WTC11 (cell line): ENCODE measurements around the gene PCDHGA6.
A peak's percentile ranks its signal among the peaks of the same experiment; 100 is the strongest.
"Not testable (repeated sequence)": the region's sequence is repeated elsewhere in the genome, so short reads cannot be mapped to it uniquely, and the experiment has no call there.

Experiments
- GABPB1 ChIP-seq: sonication (generic); formaldehyde crosslinking; IDR thresholded peaks from 2 replicates; pipeline ENCODE4 v1.8.1; 2023; ENCODE audit warnings: mild to moderate bottlenecking, missing genetic modification reagents
- IRF2 ChIP-seq: sonication (generic); formaldehyde crosslinking; IDR thresholded peaks from 2 replicates; pipeline ENCODE4 v1.8.0; 2022; ENCODE audit warnings: low read depth, missing genetic modification reagents, borderline replicate concordance
- JUN ChIP-seq: sonication (generic); formaldehyde crosslinking; IDR thresholded peaks from 2 replicates; pipeline ENCODE4 v1.8.0; 2023; ENCODE audit warnings: mild to moderate bottlenecking, missing genetic modification reagents
- NR1H2 ChIP-seq: sonication (generic); formaldehyde crosslinking; IDR thresholded peaks from 2 replicates; pipeline ENCODE4 v1.9.0; 2021; ENCODE audit warnings: mild to moderate bottlenecking, moderate library complexity, missing genetic modification reagents
- NR2C2 ChIP-seq: sonication (generic); formaldehyde crosslinking; IDR thresholded peaks from 2 replicates; pipeline ENCODE4 v1.8.0; 2022; ENCODE audit warnings: mild to moderate bottlenecking, missing genetic modification reagents
- SP1 ChIP-seq: sonication (generic); formaldehyde crosslinking; conservative IDR thresholded peaks from 2 replicates; pipeline ENCODE4 v1.8.1; 2022; ENCODE audit warnings: missing genetic modification reagents
- TEAD4 ChIP-seq: sonication (generic); formaldehyde crosslinking; IDR thresholded peaks from 2 replicates; pipeline ENCODE4 v1.8.0; 2022; ENCODE audit warnings: mild to moderate bottlenecking, missing genetic modification reagents
- TF ChIP-seq, protein P1 (sequence below): fragments of 200-600 bp; IDR thresholded peaks from 2 replicates; pipeline ENCODE4 v1.8.0; 2022; ENCODE audit warnings: antibody characterized with exemption
- TF ChIP-seq, protein P2 (sequence below): sonication (generic); formaldehyde crosslinking; IDR thresholded peaks from 2 replicates; pipeline ENCODE4 v1.8.1; 2022; ENCODE audit warnings: low read depth, missing genetic modification reagents, borderline replicate concordance
- TF ChIP-seq, protein P3 (sequence below): sonication (generic); formaldehyde crosslinking; IDR thresholded peaks from 2 replicates; pipeline ENCODE4 v1.8.0; 2022; ENCODE audit warnings: mild to moderate bottlenecking, missing genetic modification reagents
- TF ChIP-seq, protein P4 (sequence below): fragments of 250-450 bp; sonication (Bioruptor Pico); conservative IDR thresholded peaks from 2 replicates; pipeline ENCODE4 v1.9.0; 2021; ENCODE audit warnings: mild to moderate bottlenecking

DNA sequence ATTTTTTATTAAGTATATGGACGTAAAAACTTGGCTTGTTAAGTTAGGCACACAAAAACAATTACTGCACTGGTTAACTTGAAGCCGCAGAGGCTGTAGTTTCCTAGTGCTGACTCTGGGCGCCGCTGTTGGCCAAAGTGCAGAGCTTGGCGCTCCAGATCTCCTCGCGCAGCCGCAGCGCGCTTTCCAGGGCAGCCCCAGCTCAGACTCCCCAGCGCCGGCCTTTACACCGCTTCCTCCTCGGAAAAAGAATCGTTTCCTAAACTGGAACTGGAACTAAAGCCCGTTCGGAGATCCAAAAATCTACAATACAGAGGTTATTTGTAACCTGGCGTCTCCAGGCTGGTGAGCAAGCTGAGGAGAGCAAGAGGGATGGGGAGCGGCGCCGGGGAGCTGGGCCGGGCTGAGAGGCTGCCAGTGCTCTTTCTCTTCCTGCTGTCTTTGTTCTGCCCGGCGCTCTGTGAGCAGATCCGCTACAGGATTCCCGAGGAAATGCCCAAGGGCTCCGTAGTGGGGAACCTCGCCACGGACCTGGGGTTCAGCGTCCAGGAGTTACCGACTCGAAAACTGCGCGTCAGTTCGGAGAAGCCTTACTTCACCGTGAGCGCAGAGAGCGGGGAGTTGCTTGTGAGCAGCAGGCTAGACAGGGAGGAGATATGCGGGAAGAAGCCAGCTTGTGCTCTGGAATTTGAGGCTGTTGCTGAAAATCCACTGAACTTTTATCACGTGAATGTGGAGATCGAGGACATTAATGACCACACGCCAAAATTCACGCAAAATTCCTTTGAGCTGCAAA, 24.3 kb downstream of the PCDHGA6 start, which contains the start of gene PCDHGB5:
- TF ChIP-seq, protein P1, sequence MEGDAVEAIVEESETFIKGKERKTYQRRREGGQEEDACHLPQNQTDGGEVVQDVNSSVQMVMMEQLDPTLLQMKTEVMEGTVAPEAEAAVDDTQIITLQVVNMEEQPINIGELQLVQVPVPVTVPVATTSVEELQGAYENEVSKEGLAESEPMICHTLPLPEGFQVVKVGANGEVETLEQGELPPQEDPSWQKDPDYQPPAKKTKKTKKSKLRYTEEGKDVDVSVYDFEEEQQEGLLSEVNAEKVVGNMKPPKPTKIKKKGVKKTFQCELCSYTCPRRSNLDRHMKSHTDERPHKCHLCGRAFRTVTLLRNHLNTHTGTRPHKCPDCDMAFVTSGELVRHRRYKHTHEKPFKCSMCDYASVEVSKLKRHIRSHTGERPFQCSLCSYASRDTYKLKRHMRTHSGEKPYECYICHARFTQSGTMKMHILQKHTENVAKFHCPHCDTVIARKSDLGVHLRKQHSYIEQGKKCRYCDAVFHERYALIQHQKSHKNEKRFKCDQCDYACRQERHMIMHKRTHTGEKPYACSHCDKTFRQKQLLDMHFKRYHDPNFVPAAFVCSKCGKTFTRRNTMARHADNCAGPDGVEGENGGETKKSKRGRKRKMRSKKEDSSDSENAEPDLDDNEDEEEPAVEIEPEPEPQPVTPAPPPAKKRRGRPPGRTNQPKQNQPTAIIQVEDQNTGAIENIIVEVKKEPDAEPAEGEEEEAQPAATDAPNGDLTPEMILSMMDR: peak; percentile 42; the same call in 1 of the 2 replicates
- TF ChIP-seq, protein P2, sequence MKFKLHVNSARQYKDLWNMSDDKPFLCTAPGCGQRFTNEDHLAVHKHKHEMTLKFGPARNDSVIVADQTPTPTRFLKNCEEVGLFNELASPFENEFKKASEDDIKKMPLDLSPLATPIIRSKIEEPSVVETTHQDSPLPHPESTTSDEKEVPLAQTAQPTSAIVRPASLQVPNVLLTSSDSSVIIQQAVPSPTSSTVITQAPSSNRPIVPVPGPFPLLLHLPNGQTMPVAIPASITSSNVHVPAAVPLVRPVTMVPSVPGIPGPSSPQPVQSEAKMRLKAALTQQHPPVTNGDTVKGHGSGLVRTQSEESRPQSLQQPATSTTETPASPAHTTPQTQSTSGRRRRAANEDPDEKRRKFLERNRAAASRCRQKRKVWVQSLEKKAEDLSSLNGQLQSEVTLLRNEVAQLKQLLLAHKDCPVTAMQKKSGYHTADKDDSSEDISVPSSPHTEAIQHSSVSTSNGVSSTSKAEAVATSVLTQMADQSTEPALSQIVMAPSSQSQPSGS (CRISPR knock-in tag): not testable (repeated sequence)
- TF ChIP-seq, protein P3, sequence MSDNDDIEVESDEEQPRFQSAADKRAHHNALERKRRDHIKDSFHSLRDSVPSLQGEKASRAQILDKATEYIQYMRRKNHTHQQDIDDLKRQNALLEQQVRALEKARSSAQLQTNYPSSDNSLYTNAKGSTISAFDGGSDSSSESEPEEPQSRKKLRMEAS: not testable (repeated sequence)
- not testable (repeated sequence) for TF ChIP-seq TEAD4 (CRISPR knock-in tag); JUN (CRISPR knock-in tag); NR2C2 (CRISPR knock-in tag); SP1 (CRISPR knock-in tag); NR1H2; IRF2 (CRISPR knock-in tag); GABPB1 (CRISPR knock-in tag)
- TF ChIP-seq, protein P4, sequence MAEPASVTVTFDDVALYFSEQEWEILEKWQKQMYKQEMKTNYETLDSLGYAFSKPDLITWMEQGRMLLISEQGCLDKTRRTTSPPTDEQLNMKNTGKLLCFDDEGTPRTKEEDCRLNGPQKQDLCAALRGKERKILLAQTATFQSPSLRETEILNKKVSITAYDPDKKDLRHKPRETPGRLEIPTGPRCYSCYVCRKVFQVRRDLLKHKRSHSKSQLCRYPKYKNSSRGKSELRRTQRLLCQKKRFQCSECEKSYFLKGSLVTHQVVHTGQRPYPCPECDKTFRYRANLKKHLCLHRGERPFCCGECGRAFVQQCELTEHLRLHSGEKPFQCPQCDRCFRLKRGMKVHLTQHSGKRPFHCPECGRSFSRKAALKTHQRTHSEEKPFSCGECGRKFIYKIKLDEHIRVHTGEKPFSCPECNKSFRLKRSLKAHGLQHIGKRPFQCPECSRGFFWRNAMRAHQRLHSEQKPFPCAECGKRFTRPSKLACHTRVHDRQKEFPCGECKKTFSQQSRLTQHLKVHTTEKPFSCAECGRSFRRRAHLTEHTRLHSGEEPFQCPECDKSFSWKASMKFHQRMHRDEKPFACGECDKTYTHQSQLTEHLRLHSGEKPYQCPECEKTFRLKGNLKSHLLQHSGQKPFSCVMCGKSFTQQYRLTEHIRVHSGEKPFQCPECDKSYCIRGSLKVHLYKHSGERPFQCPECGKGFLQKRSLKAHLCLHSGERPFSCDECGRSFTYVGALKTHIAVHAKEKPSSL (CRISPR knock-in tag): not testable (repeated sequence)
